IPS-11a (cell line): ENCODE measurements around the gene NPFFR1.

Experiments
- H3K4me3 ChIP-seq: one replicate; pipeline ENCODE4 v1.5.1; 2013; ENCODE audit warnings: low read depth, low read length, control low read depth

The NPFFR1 gene

DNA sequence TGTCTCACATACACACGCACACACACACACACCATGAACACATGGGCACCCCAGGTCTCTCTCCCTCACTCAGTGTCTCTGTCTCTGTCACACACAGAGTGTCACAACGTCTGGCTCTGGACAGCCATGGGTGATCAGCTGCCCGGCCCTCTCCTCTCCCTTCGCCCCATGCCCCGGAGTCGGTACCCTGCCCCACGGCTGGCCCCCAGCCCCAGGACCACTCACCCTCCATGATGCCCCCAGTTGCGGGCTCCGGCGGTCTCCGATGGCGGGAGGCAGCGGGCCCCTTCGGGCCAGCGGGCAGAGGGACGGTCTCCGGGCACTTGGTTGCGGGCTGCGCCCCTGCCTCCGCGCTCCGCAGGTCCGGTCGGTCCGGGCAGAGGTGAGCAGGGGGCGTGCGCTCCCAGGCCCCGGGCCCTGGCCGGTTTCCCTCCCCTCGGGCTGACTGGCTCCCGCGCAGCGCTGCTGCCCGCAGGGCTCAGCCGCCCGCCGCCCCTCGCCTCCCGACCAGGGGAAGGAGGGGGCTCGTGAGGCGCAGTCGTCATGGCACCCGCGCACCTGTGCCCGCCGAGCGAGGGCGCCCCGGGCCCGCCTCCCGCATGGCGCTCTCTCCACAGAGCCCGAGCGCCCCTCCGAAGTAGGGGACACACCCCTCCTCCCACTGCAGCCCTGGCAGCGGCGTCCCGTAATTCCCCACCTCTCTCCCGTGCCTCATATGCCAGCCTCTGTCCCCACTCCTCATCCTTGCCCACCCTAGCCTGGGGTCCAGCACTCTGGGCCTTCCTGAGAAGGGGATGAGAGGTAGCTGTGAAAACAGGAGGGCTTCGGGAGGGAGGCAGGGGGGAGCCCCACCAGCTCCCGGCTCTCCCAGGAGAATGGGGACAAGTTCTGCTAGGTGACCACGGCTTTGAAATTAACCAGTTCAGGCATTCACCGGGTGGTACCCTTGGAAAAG lies at the start of gene NPFFR1:
NPFFR1 (minus strand) TSS at position 560 of the 955 bp plus-strand sequence; CDS start at position 232, 328 bp downstream.
- H3K4me3 ChIP-seq, result peak within 1 kb of the TSS; percentile 41

DNA sequence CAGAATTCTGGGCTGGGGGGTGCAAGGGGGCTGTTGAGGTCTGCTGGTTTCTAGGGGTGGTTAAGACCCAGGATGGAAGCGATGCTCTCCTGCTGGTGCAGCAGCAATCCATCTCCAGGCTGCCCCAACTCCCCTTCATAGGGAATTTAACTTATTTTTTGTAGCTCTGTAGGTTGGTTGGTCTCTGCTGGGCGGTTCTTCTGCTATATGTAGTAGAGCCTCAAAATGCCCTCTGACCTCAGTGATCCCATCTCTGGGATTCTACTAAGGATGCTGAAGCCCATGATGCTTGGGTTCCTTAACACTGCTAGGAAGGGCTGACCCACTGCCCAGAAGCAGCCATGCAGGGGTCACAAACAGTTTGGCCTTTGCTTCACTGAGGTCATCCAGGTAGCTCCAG lies 49.5 kb upstream of the NPFFR1 start:
- H3K4me3 ChIP-seq, result no peak overlapping the region

DNA sequence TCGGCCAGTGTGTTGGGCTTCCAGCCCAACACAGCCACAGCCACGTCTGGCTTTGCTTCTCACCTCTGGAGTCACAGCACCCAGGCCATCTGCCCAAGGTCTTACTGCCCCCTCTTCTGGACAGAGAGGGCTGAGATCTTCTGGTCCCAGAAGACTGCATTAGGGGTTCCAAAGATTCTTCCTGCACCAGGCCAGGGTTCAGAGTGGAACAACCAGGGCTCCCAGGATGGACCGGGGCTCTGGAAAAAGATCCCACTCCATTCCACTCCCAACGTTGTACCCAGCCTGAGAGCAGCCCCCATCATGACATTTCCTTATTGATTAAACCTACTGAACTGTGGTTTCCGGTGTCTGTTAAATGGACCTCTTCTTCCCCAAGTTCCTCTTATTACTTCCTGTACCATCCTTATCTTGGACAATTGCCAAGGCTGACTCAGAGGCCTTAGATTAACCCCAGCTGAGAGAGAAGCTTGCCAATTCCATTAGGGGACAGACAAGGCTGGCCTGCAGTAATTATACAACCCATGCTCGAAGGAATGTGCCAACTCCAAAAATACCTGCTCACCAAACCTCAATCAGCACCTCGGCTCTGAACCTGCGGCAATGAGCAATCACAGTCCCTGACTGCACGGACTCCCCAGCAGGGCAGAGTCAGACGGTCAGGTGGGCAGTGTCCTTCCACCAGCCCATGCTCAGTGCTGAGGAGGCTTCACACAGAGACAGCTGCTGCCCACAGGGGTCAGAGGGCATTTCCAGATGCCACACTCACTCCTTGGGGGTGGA lies 47.9 kb upstream of the NPFFR1 start:
- no peak overlapping the region for H3K4me3 ChIP-seq

DNA sequence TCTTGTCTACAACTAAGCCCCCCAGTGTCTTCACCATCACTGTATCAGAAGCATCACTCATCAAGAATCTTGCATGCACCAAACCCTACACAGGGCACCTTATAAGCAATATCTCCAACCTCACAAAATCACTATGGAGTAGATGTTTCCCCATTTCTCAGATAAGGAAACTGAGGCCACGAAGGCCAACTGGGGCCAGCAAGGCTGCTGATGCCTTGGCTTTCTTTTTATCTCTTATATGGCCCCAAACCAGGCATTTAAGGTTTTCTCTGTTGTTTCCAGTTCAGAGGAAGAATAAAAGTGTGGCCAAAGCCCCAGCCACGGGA lies 47.3 kb upstream of the NPFFR1 start:
- no peak overlapping the region for H3K4me3 ChIP-seq

DNA sequence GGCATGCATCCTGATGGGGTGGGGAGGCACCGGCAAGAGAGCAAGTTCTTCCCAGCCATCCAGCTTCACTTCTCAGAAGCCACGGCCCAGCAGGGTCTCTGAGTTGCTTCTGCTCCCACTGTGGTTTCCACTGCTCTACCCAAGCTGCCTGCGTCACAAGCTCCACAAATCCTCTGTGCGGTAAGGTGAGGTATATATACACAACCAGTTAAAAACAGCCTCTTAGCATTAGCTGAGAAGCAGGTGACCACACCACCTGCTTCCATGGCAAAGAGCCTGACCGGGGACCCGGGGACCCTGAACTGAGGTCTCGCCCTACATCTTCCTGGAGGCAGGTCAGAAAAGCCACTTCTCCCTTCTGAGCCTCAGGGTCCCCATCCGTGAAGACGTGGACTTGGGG lies 46.9 kb upstream of the NPFFR1 start:
- H3K4me3 ChIP-seq, result no peak overlapping the region

DNA sequence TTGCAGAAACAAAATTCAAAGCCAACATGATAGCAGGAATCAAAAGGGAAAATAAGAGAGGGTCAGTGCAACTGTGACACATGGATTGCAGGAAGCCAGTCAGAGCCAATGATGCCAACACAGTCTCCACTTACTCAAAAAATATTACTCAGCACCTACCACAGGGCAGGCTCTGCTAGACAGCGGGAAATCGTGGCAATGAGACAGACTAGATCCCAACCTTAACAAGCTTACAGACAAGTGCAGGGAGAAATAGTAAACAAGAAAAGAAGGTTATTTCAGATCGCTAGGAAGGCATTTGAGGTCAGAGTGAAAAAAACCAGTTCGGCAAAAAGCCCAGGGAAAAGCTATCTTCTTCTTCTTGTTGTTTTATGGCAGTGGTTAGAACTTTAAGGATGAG lies 45.2 kb upstream of the NPFFR1 start:
- no peak overlapping the region for H3K4me3 ChIP-seq

DNA sequence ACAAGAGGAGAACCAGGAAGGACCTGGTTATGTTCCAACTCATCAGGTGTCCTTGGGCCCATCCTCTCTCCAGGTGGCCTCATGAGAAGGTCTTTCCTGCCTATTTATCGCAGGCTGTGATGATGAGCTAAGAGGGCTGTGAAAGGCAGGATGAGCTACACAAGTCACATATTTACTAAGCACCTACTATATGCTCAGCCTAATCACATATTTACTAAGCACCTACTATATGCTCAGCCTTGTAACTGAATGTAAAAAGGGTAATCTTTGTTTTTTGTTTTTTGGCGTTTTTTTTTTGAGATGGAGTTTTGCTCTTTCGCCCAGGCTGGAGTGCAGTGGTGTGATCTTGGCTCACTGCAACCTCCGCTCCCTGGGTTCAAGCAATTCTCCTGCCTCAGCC lies 44.2 kb upstream of the NPFFR1 start:
- H3K4me3 ChIP-seq, result no peak overlapping the region

- no peak overlapping the region for H3K4me3 ChIP-seq
These were observed 41.4 kb upstream of the NPFFR1 start for GRCh38 chr10:70324951-70325781.

DNA sequence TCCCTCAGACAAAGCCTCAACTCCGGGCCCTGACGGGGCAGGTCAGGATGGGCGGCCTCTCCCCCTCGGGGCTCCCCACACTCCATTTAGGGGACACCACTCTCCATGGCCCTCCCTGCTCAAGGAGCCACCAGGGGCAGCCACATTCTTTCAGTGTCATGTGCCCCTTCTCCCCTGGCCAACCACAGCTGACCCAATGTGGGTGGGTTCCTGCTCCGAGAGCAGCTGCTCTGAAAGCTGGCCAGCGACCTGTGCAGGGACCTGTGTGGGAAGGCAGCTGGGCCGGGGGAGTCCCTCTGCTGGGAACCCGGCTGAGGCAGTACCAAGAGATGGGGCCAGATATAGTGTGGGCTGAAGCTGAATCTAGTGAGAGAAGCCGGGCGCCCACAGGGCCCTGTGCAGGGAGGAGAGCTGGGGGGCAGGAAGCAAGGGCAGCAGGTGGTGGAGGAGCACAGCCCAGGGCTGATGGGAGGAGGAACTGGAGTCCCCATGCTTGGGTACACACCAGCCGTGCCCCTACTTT lies 40.6 kb upstream of the NPFFR1 start:
- H3K4me3 ChIP-seq, result no peak overlapping the region

GRCh38 chr10:70323697-70324338 lies 40.0 kb upstream of the NPFFR1 start:
- no peak overlapping the region for H3K4me3 ChIP-seq

DNA sequence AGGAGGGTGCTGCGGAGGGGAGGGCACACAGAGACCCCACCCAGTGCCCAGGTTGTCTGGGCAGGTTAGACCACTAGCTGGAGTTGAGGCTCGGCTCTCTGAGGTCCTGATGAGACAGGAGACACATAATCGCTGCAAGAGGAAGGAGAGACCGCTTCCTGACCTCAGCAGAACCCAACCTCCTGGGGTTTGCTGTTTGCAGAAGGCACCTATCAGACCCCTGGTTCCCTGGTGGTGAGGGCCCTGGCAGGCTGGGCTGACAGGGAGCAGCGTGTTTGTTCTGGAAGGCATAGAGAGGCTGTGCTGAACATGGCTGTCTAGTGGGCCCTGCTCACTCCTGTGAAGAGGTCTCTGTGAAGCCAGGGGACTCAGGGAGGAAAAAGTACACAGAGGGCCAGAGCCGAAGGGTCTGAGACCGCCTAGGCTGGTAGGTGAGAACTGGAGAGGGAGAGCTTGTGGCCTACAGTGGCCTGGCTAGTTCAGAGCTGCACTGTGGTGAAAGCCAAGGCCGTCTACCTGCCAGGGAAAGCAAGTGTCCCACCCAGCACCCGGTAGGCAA lies 39.4 kb upstream of the NPFFR1 start:
- H3K4me3 ChIP-seq, result no peak overlapping the region

GRCh38 chr10:70321897-70322890 lies 38.4 kb upstream of the NPFFR1 start:
- no peak overlapping the region for H3K4me3 ChIP-seq

DNA sequence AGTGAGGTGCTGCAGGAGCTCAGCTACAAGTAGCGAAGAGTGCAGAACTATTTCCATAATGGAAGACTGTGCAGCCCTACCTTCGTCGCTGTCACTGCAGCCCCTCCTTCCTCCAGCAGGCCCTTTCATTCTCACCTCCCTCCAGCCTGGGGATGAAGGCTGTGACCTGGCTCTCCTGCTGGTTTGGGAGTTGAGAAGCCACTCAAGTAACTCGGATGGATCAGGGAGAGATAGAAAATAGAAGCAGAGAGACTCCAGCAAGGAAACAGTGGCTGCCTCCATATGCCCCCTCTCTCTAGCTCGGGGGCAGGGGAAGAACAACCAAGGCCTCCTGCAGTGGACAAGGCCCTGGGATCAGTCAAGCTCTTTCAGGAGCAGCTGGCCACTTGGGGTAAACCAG lies 37.4 kb upstream of the NPFFR1 start:
- no peak overlapping the region for H3K4me3 ChIP-seq

- H3K4me3 ChIP-seq, result no peak overlapping the region
These were observed 36.9 kb upstream of the NPFFR1 start for GRCh38 chr10:70320751-70321150.

- H3K4me3 ChIP-seq, result no peak overlapping the region
These were observed 36.0 kb upstream of the NPFFR1 start for GRCh38 chr10:70319824-70320223.

DNA sequence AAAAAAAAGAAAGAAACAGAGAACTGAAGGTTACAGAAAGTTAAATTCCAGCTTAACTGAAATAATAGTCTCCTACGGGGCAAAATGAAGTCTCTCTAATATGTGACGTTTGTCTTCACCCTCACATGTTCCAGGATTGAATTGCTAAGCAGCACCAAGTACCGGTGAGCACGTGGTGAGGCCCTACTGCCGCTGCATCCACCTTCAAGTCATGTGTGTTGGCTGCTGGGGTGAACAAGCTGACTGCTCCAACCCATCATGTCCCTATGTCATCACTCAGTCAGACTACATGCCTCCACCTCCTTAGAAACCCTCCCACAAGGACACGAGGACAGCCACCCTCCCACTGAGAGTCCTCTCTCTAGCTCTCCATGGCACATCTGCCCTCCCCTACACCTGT lies 35.4 kb upstream of the NPFFR1 start:
- H3K4me3 ChIP-seq, result no peak overlapping the region

DNA sequence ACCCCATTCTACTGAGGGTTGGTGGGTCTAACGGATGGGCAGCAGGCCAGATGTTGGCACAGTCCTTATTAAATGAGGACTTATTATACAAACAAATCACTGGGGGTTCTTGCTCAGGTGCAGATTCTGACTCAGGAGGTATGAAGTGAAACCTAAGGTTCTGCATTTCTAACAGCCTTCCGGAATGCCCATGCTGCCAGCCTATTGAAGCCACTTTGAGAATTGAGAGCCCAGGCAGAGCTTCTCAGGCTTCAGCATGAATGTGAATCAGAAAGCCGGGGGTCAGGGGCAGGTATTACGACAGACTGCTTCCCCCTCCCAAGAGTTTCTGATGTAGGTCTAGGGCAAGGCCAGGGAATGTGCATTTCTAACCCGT lies 34.1 kb upstream of the NPFFR1 start:
- no peak overlapping the region for H3K4me3 ChIP-seq

DNA sequence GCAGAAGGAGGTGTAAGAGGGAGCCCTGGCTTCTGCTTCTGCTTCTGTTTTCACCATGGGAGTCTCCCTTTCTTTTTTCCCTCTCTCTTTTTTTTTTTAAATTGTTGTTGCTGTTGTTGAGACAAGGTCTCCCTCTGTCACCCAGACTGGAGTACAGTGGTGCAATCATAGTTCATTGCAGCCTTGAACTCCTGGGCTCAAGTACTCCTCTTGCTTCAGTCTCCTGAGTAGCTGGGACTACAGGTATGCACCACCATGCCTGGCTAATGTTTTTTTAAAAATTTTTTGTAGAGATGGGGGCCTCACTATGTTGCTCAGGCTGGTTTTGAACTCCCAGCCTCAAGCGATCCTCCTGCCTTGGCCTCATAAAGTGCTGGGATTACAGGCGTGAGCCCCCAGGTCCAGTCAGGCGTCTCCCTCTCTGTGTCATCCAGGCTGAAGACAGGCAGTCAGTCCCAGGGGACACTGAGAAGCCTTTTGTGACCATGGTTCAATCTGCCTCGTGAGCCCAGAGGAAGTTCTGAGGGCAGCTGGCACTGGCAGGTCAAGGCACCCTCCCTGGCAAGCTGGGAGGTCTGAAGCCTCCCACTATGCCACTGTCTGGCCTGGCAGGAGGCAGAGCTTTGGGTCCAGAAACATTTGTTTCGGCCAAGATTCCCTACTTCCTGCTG lies 33.6 kb upstream of the NPFFR1 start:
- H3K4me3 ChIP-seq, result no peak overlapping the region

GRCh38 chr10:70315815-70316214 lies 32.0 kb upstream of the NPFFR1 start:
- no peak overlapping the region for H3K4me3 ChIP-seq
